SK-N-SH (cell line): ENCODE measurements around the gene IFNL3. TPM values are rescaled to one million over a fixed set of nuclear protein-coding genes. Genes with fewer than 3 reads are reported as not detected.
"Not testable (repeated sequence)": the region's sequence is repeated elsewhere in the genome, so short reads cannot be mapped to it uniquely, and the experiment has no call there.

Experiments
- CTCF ChIA-PET: fragments of 300-600, 350-600 bp; formaldehyde crosslinking; extraction: SDS; loops from one replicate; lab custom pipeline; 2021; lab: Yijun Ruan, JAX
- POLR2A ChIA-PET: fragments of 350-600 bp; sonication (Branson Sonifier 250); formaldehyde crosslinking; extraction: SDS; loops from one replicate; lab custom pipeline; 2020; ENCODE audit warnings: antibody characterized with exemption, inconsistent platforms; lab: Yijun Ruan, JAX
- DNase-seq: peaks from one replicate; pipeline ENCODE4 v3.0.0; 2012
- H2AFZ ChIP-seq: fragments of 200-600 bp; sonication (generic); 2 replicates; pipeline ENCODE4 v1.8.1; 2016; ENCODE audit warnings: antibody characterized with exemption, mild to moderate bottlenecking, low read depth
- H3F3A ChIP-seq: fragments of 200-600 bp; sonication (generic); replicated peaks from 2 replicates; pipeline ENCODE3; 2016; ENCODE audit warnings: antibody characterized with exemption, mild to moderate bottlenecking; ENCODE audit not compliant: insufficient read depth
- H3K27ac ChIP-seq, 2 experiments: fragments of 200-500 bp in 1 of 2; fragments of 200-600 bp in 1 of 2; sonication (Bioruptor generic) in 1 of 2; sonication (generic), shearing (Covaris generic) in 1 of 2; 2 replicates each; pipeline versions ENCODE4 v1.5.1 to v1.6.1; 2014 to 2016; ENCODE audit warnings: low read depth in 2 of 2, inconsistent platforms in 1 of 2, low read length in 1 of 2, mild to moderate bottlenecking in 1 of 2, mixed read lengths in 1 of 2
- H3K27me3 ChIP-seq: fragments of 200-600 bp; sonication (generic), shearing (Covaris generic); 2 replicates; pipeline ENCODE4 v1.6.1; 2016; ENCODE audit warnings: mixed run types; ENCODE audit not compliant: insufficient read depth
- H3K36me3 ChIP-seq, 2 experiments: fragments of 200-500 bp in 1 of 2; fragments of 200-600 bp in 1 of 2; sonication (Bioruptor generic) in 1 of 2; sonication (generic) in 1 of 2; replicated peaks in 1 of 2; 2 replicates each; pipeline versions ENCODE3 to v1.5.1; 2014 to 2016; ENCODE audit warnings: low read length in 1 of 2, mild to moderate bottlenecking in 1 of 2; ENCODE audit not compliant: insufficient read depth in 2 of 2, control insufficient read depth in 1 of 2
- H3K4me1 ChIP-seq, 2 experiments: fragments of 200-500 bp in 1 of 2; fragments of 200-600 bp in 1 of 2; sonication (Bioruptor generic) in 1 of 2; sonication (generic), shearing (Covaris generic) in 1 of 2; 2 replicates each; pipeline versions ENCODE4 v1.5.1 to v1.6.1; 2014 to 2016; ENCODE audit warnings: low read depth in 1 of 2, low read length in 1 of 2, mixed run types in 1 of 2; ENCODE audit not compliant: insufficient read depth in 2 of 2, control insufficient read depth in 1 of 2
- H3K4me2 ChIP-seq: fragments of 200-600 bp; sonication (generic), shearing (Covaris generic); 2 replicates; pipeline ENCODE4 v1.6.1; 2017; ENCODE audit warnings: mixed run types
- H3K4me3 ChIP-seq, 2 experiments: fragments of 200-500 bp in 1 of 2; fragments of 200-600 bp in 1 of 2; sonication (Bioruptor generic) in 1 of 2; sonication (generic), shearing (Covaris generic) in 1 of 2; 2 replicates each; pipeline versions ENCODE4 v1.5.1 to v1.8.1; 2014 to 2016; ENCODE audit warnings: low read depth in 2 of 2, inconsistent platforms in 1 of 2, low read length in 1 of 2, mild to moderate bottlenecking in 1 of 2, mixed read lengths in 1 of 2, moderate library complexity in 1 of 2
- H3K79me2 ChIP-seq: fragments of 200-600 bp; sonication (generic); 2 replicates; pipeline ENCODE4 v1.8.1; 2017; ENCODE audit warnings: mild to moderate bottlenecking; ENCODE audit not compliant: insufficient read depth
- H3K9ac ChIP-seq: fragments of 200-600 bp; sonication (generic); 2 replicates; pipeline ENCODE4 v1.6.1; 2017; ENCODE audit warnings: mixed run types
- H3K9me2 ChIP-seq: fragments of 200-600 bp; sonication (generic); 2 replicates; pipeline ENCODE4 v1.6.1; 2017; ENCODE audit warnings: mixed run types
- H3K9me3 ChIP-seq: fragments of 200-600 bp; sonication (generic); 2 replicates; pipeline ENCODE4 v1.6.1; 2017; ENCODE audit warnings: mixed run types, mild to moderate bottlenecking, moderate library complexity
- H4K20me1 ChIP-seq: fragments of 200-600 bp; sonication (generic); 2 replicates; pipeline ENCODE4 v1.6.1; 2017; ENCODE audit warnings: mild to moderate bottlenecking, mixed run types; ENCODE audit not compliant: insufficient read depth
- CHD2 ChIP-seq: fragments of 150-350 bp; IDR thresholded peaks from 2 replicates; pipeline ENCODE4 v1.6.1; 2018; ENCODE audit warnings: low read length; ENCODE audit not compliant: partially characterized antibody
- EZH2phosphoT487 ChIP-seq: fragments of 200-600 bp; sonication (generic); IDR thresholded peaks from 2 replicates; pipeline ENCODE4 v1.6.1; 2017; ENCODE audit warnings: low read depth, mixed run types, mild to moderate bottlenecking, antibody characterized with exemption, moderate library complexity, borderline replicate concordance
- MAX ChIP-seq: IDR thresholded peaks from 2 replicates; pipeline ENCODE4 v1.4.0; 2012; ENCODE audit warnings: low read depth
- MXI1 ChIP-seq: IDR thresholded peaks from 2 replicates; pipeline ENCODE4 v1.6.1; 2012; ENCODE audit warnings: mild to moderate bottlenecking, low read depth, low read length, improper control_type of control experiment
- RAD21 ChIP-seq: IDR thresholded peaks from 2 replicates; pipeline ENCODE4 v1.6.1; 2012; ENCODE audit warnings: mild to moderate bottlenecking, low read length
- RCOR1 ChIP-seq: fragments of 150-350 bp; IDR thresholded peaks from 2 replicates; pipeline ENCODE4 v1.6.1; 2017; ENCODE audit warnings: antibody characterized with exemption, low read length
- RFX5 ChIP-seq: IDR thresholded peaks from 2 replicates; pipeline ENCODE4 v1.6.1; 2012; ENCODE audit warnings: mild to moderate bottlenecking, improper control_type of control experiment, low read length
- SMC3 ChIP-seq: IDR thresholded peaks from 2 replicates; pipeline ENCODE4 v1.6.1; 2012; ENCODE audit warnings: low read depth, low read length, improper control_type of control experiment
- WGBS: methylation state at CpG from one replicate; pipeline ENCODE4 v1.1.6; 2017; ENCODE audit warnings: low lambda C conversion rate; 5-methylcytosine and 5-hydroxymethylcytosine counted together
- polyA plus RNA-seq, 3 experiments: library from polyadenylated mRNA; depleted of rRNA; stranded (reverse); fragments of >200 nt; gene quantifications; 2 replicates each; pipeline ENCODE4 v1.2.3, GENCODE V29; 2012
- TF ChIP-seq, protein P1 (sequence below): fragments of 150-350 bp; IDR thresholded peaks from 2 replicates; pipeline ENCODE4 v1.6.1; 2017; ENCODE audit warnings: antibody characterized with exemption, low read length, low read depth, borderline replicate concordance
- TF ChIP-seq, protein P2 (sequence below): fragments of 200-600 bp; sonication (generic); IDR thresholded peaks from 2 replicates; pipeline ENCODE4 v1.6.1; 2017; ENCODE audit warnings: antibody characterized with exemption, mild to moderate bottlenecking, moderate library complexity

The IFNL3 gene
- polyA plus RNA-seq, 1 of the 3 experiments (the other 2 are of a cell fraction) = not detected

DNA sequence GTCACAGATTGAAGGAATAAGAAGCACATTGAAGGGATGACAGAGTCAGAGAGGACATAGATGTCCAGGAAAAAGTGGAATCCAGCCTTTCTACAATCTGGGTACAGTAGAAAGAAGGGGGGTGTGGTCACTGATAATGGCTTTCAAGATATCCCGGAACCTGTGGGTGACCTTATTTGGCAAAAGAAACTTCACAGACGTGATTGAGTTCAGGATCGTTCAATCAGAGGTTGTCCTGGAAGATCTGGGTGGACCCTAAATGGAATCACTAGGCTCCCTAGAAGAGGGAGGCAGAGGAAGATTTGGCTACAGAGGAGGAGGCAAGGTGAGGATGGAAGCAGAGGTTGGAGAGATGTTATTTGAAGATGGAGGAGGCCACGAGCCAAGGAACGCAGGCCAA is 27.7 kb downstream of the IFNL3 start:
- WGBS = 61% methylated on average over 5 of the region's 5 CpGs
- TF ChIP-seq, protein P1, sequence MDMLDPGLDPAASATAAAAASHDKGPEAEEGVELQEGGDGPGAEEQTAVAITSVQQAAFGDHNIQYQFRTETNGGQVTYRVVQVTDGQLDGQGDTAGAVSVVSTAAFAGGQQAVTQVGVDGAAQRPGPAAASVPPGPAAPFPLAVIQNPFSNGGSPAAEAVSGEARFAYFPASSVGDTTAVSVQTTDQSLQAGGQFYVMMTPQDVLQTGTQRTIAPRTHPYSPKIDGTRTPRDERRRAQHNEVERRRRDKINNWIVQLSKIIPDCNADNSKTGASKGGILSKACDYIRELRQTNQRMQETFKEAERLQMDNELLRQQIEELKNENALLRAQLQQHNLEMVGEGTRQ = no peak
- TF ChIP-seq EZH2phosphoT487 (no peak), RCOR1 (no peak), RFX5 (no peak), CHD2 (no peak)
- TF ChIP-seq, all 33 proteins: peak for 0
- H2AFZ ChIP-seq = no peak overlapping the region
- H3K4me2 ChIP-seq = no peak overlapping the region
- no peaks in the 10 kb centered on the region for H3K79me2 ChIP-seq
- H3K27ac ChIP-seq = no peak overlapping the region
- no peaks in the 10 kb centered on the region; the same call in 1 of the 2 replicates for H3K27me3 ChIP-seq
- no peaks in the 10 kb centered on the region for H4K20me1 ChIP-seq
- ChIA-PET CTCF (interaction anchor here (1.1 to 2.5 kb wide), 2 partner anchors 107 to 111 kb away, joined by 4 to 8 read pairs; no protein-coding TSS in a partner anchor), POLR2A (no interaction called here)
- no peak overlapping the region for H3K4me3 ChIP-seq
- H3K9ac ChIP-seq = no peak overlapping the region
- H3K36me3 ChIP-seq = no peaks in the 10 kb centered on the region
- no peaks in the 10 kb centered on the region for H3K9me3 ChIP-seq
- H3K9me2 ChIP-seq = no peaks in the 10 kb centered on the region
- H3F3A ChIP-seq = no peaks in the 10 kb centered on the region
- no peak for DNase-seq
- H3K4me1 ChIP-seq = no peaks in the 10 kb centered on the region

- DNase-seq, H3K36me3 ChIP-seq, H3K9me2 ChIP-seq, H3F3A ChIP-seq, H3K4me3 ChIP-seq, H3K79me2 ChIP-seq, H4K20me1 ChIP-seq, H3K4me1 ChIP-seq, H3K9ac ChIP-seq, POLR2A ChIA-PET, H3K27ac ChIP-seq, H3K4me2 ChIP-seq, H3K9me3 ChIP-seq, H3K27me3 ChIP-seq, H2AFZ ChIP-seq: not testable (repeated sequence)
- CTCF ChIA-PET = interaction anchor here (2.5 kb wide), 1 partner anchor 113 kb away, joined by 8 read pairs; no protein-coding TSS in a partner anchor
- 45% methylated on average over 3 of the region's 3 CpGs for WGBS
Observed at GRCh38 chr19:39215323-39215722, 29.5 kb downstream of the IFNL3 start.

- no peaks in the 10 kb centered on the region for H3K27me3 ChIP-seq
- ChIA-PET CTCF (interaction anchor here (1.0 to 1.9 kb wide), 4 partner anchors 9 to 153 kb away, joined by 3 to 7 read pairs (median 4); no protein-coding TSS in a partner anchor), POLR2A (no interaction called here)
- peak; percentile 66 for DNase-seq
- H3K9ac ChIP-seq = no peak overlapping the region
- H3K4me3 ChIP-seq = no peak overlapping the region
- no peak overlapping the region for H2AFZ ChIP-seq
- no peak overlapping the region for H3K27ac ChIP-seq
- TF ChIP-seq RAD21 (peak; percentile 70), MXI1 (no peak), MAX (no peak), CHD2 (no peak), SMC3 (peak; percentile 56)
- TF ChIP-seq, protein P2, sequence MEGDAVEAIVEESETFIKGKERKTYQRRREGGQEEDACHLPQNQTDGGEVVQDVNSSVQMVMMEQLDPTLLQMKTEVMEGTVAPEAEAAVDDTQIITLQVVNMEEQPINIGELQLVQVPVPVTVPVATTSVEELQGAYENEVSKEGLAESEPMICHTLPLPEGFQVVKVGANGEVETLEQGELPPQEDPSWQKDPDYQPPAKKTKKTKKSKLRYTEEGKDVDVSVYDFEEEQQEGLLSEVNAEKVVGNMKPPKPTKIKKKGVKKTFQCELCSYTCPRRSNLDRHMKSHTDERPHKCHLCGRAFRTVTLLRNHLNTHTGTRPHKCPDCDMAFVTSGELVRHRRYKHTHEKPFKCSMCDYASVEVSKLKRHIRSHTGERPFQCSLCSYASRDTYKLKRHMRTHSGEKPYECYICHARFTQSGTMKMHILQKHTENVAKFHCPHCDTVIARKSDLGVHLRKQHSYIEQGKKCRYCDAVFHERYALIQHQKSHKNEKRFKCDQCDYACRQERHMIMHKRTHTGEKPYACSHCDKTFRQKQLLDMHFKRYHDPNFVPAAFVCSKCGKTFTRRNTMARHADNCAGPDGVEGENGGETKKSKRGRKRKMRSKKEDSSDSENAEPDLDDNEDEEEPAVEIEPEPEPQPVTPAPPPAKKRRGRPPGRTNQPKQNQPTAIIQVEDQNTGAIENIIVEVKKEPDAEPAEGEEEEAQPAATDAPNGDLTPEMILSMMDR = peak; percentile 45
- WGBS = 22% methylated on average over 8 of the region's 8 CpGs
- H4K20me1 ChIP-seq = no peaks in the 10 kb centered on the region
- no peak overlapping the region for H3K4me2 ChIP-seq
- no peaks in the 10 kb centered on the region for H3K9me3 ChIP-seq
- H3K36me3 ChIP-seq = no peaks in the 10 kb centered on the region
- H3K4me1 ChIP-seq = no peaks in the 10 kb centered on the region
- H3K9me2 ChIP-seq = no peaks in the 10 kb centered on the region
- no peaks in the 10 kb centered on the region for H3F3A ChIP-seq
- H3K79me2 ChIP-seq = no peaks in the 10 kb centered on the region
Observed at GRCh38 chr19:39212375-39212742, 32.4 kb downstream of the IFNL3 start.
